ENCODE measurements around the gene SLC25A19. TPM values are rescaled to one million over a fixed set of nuclear protein-coding genes. Genes with fewer than 3 reads are reported as not detected.
A peak's percentile ranks its signal among the peaks of the same experiment; 100 is the strongest.

The SLC25A19 gene
- total RNA-seq, 2 experiments from 2014 or later = 113 to 144 TPM

- Histone ChIP-seq H4K20me1 (ENCODE audit: insufficient read depth, low read length) (no peaks in the 10 kb centered on the region), H3K36me3 (ENCODE audit: insufficient read depth, low read length) (peaks cover 84% of the 10 kb centered on the region), H3K79me2 (ENCODE audit: insufficient read depth, low read depth, low read length) (peaks cover 13% of the 10 kb centered on the region), H3K4me2 (ENCODE audit: low read length) (peak overlapping the region; percentile 70), H3K9me2 (ENCODE audit: insufficient read depth, low read length) (no peaks in the 10 kb centered on the region), H3K4me1 (ENCODE audit: insufficient read depth, low read length, poor library complexity, severe bottlenecking) (peaks cover 58% of the 10 kb centered on the region), H3K4me3 (ENCODE audit: low read depth, low read length, poor library complexity, severe bottlenecking) (peak overlapping the region; percentile 38), H3K9me3 (ENCODE audit: low read length) (no peaks in the 10 kb centered on the region), H3K27ac (ENCODE audit: low read depth, low read length, poor library complexity, severe bottlenecking) (peak overlapping the region; percentile 75), H2AFZ (ENCODE audit: low read length) (peak overlapping the region; percentile 1; the same call in 1 of the 2 replicates)
- intact Hi-C loops (cut with micrococcal nuclease; ENCODE audit: unreplicated experiment) = loop anchor here (1.0 to 5.0 kb wide), 2 partner anchors 37 to 168 kb away; partner anchors contain the start of gene NUP85
- TF ChIP-seq EZH2phosphoT487 (IDR thresholded peaks at IDR 0.05; ENCODE audit: borderline replicate concordance, low read depth, low read length) (no peak), CTCF (conservative IDR thresholded peaks at IDR 0.05; ENCODE audit: low read length) (no peak)
- no TSS peak for BruUV-seq (replicated peaks)
- ChIA-PET CTCF (ENCODE audit: unreplicated experiment) (interaction anchor here (0.9 to 1.6 kb wide), 2 partner anchors 16 to 25 kb away, joined by 3 to 6 read pairs; no protein-coding TSS in a partner anchor), POLR2A (interaction anchor here (0.6 to 1.6 kb wide), 5 partner anchors 16 to 72 kb away, joined by 3 to 13 read pairs (median 5); partner anchors contain the start of genes MRPS7 and NUP85)
- DNase-seq (ENCODE audit: low spot score) = peak; percentile 94
Measured at GRCh38 chr17:75244133-75244866, 44.9 kb downstream of the SLC25A19 start.

GRCh38 chr17:75242461-75243042 lies 46.7 kb downstream of the SLC25A19 start:
- no peaks in the 10 kb centered on the region for H4K20me1 ChIP-seq (ENCODE audit: insufficient read depth, low read length)
- peaks cover 6% of the 10 kb centered on the region; the same call in 1 of the 2 replicates for H3K79me2 ChIP-seq (ENCODE audit: insufficient read depth, low read depth, low read length)
- peak; percentile 53 for DNase-seq (ENCODE audit: low spot score)
- no peak for TF ChIP-seq EZH2phosphoT487 (IDR thresholded peaks at IDR 0.05; ENCODE audit: borderline replicate concordance, low read depth, low read length)
- no peak; the same call in 1 of the 2 replicates for TF ChIP-seq CTCF (conservative IDR thresholded peaks at IDR 0.05; ENCODE audit: low read length)
- ChIA-PET CTCF (ENCODE audit: unreplicated experiment) (interaction anchor here (0.6 to 0.9 kb wide), 2 partner anchors 18 to 185 kb away, joined by 3 to 4 read pairs; no protein-coding TSS in a partner anchor), POLR2A (interaction anchor here (0.6 to 1.7 kb wide), 3 partner anchors 18 to 34 kb away, joined by 5 to 9 read pairs (median 5); partner anchors contain the start of genes GGA3 and MRPS7)
- no peak overlapping the region for H3K4me3 ChIP-seq (ENCODE audit: low read depth, low read length, poor library complexity, severe bottlenecking)
- H3K9me2 ChIP-seq (ENCODE audit: insufficient read depth, low read length) = no peaks in the 10 kb centered on the region
- peaks cover 94% of the 10 kb centered on the region for H3K36me3 ChIP-seq (ENCODE audit: insufficient read depth, low read length)
- intact Hi-C loops (cut with micrococcal nuclease; ENCODE audit: unreplicated experiment) = loop anchor here (5.0 kb wide), 1 partner anchor 35 kb away; the partner anchor contains the start of gene NUP85
- peaks cover 57% of the 10 kb centered on the region for H3K4me1 ChIP-seq (ENCODE audit: insufficient read depth, low read length, poor library complexity, severe bottlenecking)
- no peaks in the 10 kb centered on the region for H3K9me3 ChIP-seq (ENCODE audit: low read length)
- H3K4me2 ChIP-seq (ENCODE audit: low read length) = no peak overlapping the region
- peak overlapping the region; percentile 75 for H3K27ac ChIP-seq (ENCODE audit: low read depth, low read length, poor library complexity, severe bottlenecking)
- no TSS peak for BruUV-seq (replicated peaks)
- no peak overlapping the region for H2AFZ ChIP-seq (ENCODE audit: low read length)
